ENCODE measurements around the gene ZDHHC3.
A peak's percentile ranks its signal among the peaks of the same experiment; 100 is the strongest.
"Not testable (repeated sequence)": the region's sequence is repeated elsewhere in the genome, so short reads cannot be mapped to it uniquely, and the experiment has no call there.

Gene ZDHHC3

GRCh38 chr3:44963571-44964325, 12.2 kb downstream of the ZDHHC3 start:
- DNase-seq = no peak

DNA sequence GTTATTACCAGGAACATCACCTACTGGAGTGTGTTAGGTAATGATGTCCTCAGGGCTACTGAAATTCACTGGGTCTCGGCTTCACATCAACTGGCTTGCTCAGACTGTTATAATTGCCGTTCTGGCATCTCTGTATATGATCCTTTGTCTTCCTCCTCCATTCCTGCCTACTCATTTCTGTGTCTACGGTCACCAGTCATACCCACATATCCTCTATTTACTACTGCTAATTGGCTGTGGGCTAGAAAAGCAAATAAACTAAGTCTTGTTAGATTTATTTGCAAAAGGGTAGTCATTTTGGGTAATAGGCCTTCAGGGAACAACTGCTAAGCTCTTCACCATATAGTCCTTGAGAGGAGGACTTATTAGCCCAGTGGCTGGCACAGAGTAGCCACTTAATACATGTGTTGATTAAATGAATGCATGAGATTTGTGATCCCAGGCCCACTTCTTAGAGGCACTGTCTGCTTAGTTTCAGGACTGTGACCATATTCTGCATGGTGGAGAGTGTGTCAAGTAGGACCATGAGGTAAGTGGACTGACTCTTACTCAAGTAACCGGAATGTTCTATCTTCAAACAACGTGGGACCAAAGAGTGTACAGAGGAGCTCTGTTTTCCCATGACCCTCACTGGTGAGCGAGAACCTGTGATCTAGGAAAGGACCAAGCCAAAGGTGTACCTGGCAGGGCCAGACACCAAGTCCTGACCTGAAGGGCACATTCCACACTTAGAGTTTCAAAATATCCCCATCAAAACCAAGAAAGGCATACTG, 13.2 kb downstream of the ZDHHC3 start:
- no peak for DNase-seq

- DNase-seq = no peak
Observed at GRCh38 chr3:44961888-44962287, 14.1 kb downstream of the ZDHHC3 start.

DNA sequence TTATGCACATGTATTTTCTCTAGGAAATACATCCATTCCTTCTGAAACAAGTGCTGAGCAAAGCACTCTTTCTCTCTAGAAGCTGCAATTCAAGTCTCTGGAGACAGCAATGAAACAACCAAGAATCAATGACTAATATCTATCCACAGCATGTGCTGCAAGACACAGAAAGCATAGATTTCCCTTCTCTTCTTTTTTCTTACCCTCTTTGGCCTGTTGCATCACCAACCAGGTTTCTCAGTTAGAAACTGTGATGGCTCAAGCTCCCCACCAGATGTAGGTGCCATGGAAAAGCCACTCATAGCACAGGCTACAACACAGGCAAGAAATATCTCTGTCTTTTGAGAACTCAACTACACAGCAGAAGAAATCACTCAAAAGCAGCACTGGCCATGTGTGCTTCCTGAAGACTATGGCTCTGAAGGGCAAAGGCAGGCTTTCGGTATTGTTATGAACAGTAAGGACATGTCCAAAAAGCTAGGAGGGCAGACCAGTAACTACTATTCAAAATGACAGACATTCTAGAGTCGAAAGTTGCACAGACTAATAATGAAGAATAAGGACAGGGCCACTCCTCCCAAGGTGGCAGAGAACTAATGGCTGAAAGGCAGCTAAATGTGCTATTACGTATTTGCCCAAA, 15.5 kb downstream of the ZDHHC3 start:
- no peak for DNase-seq

GRCh38 chr3:44958386-44958785, 17.6 kb downstream of the ZDHHC3 start:
- no peak for DNase-seq

DNA sequence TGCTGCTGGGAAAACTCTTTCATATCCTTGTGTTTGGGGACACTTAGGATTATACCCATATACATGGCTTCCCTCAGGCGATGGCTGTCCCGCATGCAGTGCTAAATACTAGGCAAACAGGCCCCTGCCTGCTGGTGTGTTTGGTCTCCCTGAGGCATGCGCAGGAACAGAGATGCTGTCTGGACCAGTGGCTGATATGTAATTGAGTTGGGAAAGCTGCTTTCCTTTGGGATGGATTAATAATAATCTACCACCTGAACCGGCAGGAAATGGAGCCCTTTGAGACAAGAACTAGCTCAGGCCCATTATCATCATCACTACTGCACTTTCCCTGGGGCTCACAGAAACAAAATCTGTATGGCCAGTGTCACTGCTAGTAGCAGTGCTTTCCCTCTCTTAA, 18.0 kb downstream of the ZDHHC3 start:
- no peak for DNase-seq

- DNase-seq = no peak
Observed at GRCh38 chr3:44955917-44956316, 20.1 kb downstream of the ZDHHC3 start.

- DNase-seq = no peak
Observed at GRCh38 chr3:44954962-44955361, 21.0 kb downstream of the ZDHHC3 start.

DNA sequence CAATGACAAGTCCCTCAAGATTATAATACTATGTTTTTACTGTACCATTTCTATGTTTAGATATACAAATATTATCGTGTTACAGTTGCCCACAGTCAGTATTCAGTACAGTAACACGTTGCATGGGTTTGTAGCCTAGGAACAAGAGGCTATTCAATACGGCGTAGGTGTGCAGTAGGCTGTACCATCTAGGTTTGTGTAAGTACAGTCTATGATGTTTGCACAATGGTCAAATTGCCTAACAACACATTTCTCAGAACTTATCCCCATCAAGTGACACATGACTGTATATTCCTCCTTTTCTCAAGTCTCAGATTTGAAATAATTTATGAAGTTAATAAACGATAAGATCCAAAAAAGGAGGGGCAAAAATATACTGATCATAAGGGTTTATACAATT, 21.7 kb downstream of the ZDHHC3 start:
- DNase-seq = no peak

GRCh38 chr3:44952689-44953088, 23.3 kb downstream of the ZDHHC3 start:
- DNase-seq = no peak

- DNase-seq = no peak
Observed at GRCh38 chr3:44950275-44950734, 25.7 kb downstream of the ZDHHC3 start.

DNA sequence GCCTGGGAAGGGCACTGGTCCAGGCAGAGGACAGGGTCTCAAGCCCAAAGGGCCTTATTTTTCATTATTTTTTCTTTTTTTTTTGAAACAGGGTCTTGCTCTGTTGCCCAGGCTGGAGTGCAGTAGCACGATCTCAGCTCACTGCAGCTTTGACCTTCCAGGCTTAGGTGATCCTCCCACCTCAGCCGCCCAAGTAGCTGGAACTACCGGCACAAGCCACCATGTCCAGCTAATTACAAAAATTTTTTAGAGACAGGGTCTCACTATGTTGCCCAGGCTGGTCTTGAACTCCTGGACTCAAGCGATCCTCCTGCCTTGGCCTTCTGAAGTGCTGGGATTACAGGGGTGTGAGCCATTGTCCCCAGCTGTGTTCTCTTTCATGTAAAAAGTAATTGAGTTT, 26.2 kb downstream of the ZDHHC3 start:
- not testable (repeated sequence) for DNase-seq

DNA sequence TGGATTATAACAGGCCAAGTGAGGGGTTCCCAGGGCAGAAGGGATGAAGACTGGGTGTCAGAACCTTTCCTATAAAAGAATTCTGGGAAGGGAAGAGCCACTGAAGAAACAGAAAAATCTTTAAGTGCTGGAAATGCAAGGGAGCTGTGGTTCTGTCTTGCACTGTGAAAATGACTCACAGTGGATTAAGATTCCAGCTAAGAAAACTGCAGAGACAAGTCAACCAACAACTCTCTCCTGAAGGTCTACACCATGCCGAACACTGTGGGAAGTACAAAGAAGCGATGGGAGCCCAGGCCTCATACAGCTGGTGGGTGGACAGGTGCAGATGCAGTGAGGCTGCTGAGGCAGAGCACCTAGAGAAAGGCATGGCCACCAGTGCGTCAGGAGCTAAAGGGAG, 27.7 kb downstream of the ZDHHC3 start:
- no peak for DNase-seq

DNA sequence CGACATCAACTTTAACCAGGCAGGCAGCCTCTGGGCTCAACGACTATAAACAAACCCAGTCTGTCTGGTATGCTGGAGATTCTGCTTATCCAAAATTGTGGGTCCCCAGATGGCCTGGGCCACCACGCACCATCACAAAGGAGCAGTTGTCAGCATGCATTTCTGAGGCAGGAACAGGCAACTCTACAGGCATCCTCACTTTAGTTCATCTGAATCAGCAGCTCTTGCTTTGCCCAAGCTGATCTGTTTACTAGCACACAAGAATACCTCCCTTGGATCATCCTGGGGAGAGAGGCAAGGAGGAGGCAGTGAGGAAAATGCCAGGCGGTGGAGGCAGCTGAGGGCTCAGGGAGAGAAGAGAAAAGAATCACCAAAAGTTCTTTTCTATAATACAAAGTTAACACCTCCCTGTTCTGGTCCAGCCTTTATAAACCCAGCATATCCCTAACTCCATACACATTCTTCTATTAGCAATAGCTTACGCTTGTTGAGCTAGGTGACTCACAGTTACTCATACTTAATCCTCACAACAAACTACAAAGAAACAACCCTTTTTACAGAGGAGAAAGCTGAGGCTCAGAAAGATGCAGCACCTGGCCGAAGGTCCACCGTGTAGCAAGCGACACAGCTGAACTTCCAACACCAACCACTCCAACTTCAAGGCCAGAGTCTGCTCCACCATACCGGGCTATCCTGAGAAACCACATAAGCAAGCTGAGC, 33.6 kb downstream of the ZDHHC3 start:
- peak; percentile 52 for DNase-seq

GRCh38 chr3:44939581-44940036, 36.4 kb downstream of the ZDHHC3 start:
- DNase-seq = no peak

- DNase-seq = no peak
Observed at GRCh38 chr3:44932986-44933944, 42.7 kb downstream of the ZDHHC3 start.

GRCh38 chr3:44932271-44932670, 43.7 kb downstream of the ZDHHC3 start:
- no peak for DNase-seq

DNA sequence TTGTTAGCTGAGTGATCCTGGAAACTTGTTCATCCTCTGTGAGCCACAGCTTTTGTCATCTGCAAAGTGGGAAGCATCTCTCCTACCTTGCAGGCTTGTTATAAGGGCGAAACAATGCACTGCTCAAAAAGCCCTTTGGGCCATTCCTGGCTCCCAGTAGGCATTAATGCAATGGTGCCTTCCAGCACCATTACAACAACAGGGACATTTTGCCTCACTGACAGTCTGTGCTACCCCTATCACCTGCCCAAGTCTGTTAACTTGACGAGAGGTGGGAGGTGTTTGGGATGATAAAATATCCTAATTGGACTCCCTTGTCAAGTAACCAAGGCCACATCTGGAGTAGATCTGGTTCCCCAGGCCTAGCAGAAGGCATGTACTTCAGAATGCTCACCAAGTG, 44.2 kb downstream of the ZDHHC3 start:
- no peak for DNase-seq

- DNase-seq = no peak
Observed at GRCh38 chr3:44930911-44931310, 45.1 kb downstream of the ZDHHC3 start.

- no peak for DNase-seq
Observed at GRCh38 chr3:44929782-44930181, 46.2 kb downstream of the ZDHHC3 start.

- DNase-seq = no peak
Observed at GRCh38 chr3:44927371-44927770, 48.6 kb downstream of the ZDHHC3 start.

DNA sequence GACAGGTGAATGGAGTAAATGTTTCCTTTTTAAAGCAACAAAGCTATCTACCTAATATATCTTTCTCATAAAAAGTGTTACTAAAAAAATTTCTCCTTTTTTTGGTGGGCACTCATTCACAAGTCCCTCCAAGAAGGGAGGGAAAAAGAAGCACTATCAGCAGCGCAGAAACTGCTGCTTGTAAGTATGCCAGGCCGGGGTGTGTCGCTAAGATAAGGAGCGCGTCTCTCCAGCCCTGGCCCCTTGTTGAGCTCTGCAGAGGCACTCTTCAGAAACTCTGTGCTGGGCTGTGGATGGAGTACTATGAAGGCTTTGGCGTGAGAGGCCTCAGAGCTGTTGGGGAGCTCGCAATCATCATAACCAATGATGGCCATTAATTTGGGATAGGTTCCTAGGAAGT, 49.1 kb downstream of the ZDHHC3 start:
- DNase-seq = no peak

All from 8988T (cell line).